NCI-H69 (cell line): Measurements from ENCODE around the gene TYSND1.
"Not testable (repeated sequence)": the region's sequence is repeated elsewhere in the genome, so short reads cannot be mapped to it uniquely, and the experiment has no call there.

ENCODE experiments used
- DNase-seq: peaks from one replicate; lab custom pipeline; 2025; lab: John Stamatoyannopoulos, UW

Gene TYSND1

GRCh38 chr10:70146489-70147258 lies at the start of gene TYSND1:
TSS of gene TYSND1 (minus strand) at chr10:70146700. CDS start at chr10:70146586, 114 bp downstream.
- peak; percentile 98 for DNase-seq

GRCh38 chr10:70193391-70193844 lies 46.9 kb upstream of the TYSND1 start:
- no peak for DNase-seq

GRCh38 chr10:70192326-70192968 lies 45.9 kb upstream of the TYSND1 start:
- DNase-seq: no peak

- DNase-seq: no peak
Measured at GRCh38 chr10:70191972-70192305, 45.4 kb upstream of the TYSND1 start.

GRCh38 chr10:70191161-70191971 lies 44.9 kb upstream of the TYSND1 start:
- peak; percentile 33 for DNase-seq

- no peak for DNase-seq
Measured at GRCh38 chr10:70190581-70190980, 44.1 kb upstream of the TYSND1 start.

- no peak for DNase-seq
Measured at GRCh38 chr10:70190102-70190501, 43.6 kb upstream of the TYSND1 start.

- DNase-seq: no peak
Measured at GRCh38 chr10:70188768-70189167, 42.3 kb upstream of the TYSND1 start.

GRCh38 chr10:70186571-70186970 lies 40.1 kb upstream of the TYSND1 start:
- DNase-seq: no peak

GRCh38 chr10:70186090-70186489 lies 39.6 kb upstream of the TYSND1 start:
- DNase-seq: no peak

- DNase-seq: no peak
Measured at GRCh38 chr10:70183304-70183703, 36.8 kb upstream of the TYSND1 start.

- DNase-seq: not testable (repeated sequence)
Measured at GRCh38 chr10:70179209-70179608, 32.7 kb upstream of the TYSND1 start.

GRCh38 chr10:70178139-70178725 lies 31.7 kb upstream of the TYSND1 start:
- DNase-seq: no peak

GRCh38 chr10:70176441-70176840 lies 29.9 kb upstream of the TYSND1 start:
- DNase-seq: no peak

GRCh38 chr10:70175516-70175915 lies 29.0 kb upstream of the TYSND1 start:
- no peak for DNase-seq

GRCh38 chr10:70174058-70174741 lies 27.7 kb upstream of the TYSND1 start:
- peak; percentile 17 for DNase-seq

GRCh38 chr10:70169649-70170364 lies 23.3 kb upstream of the TYSND1 start:
- DNase-seq: peak; percentile 19

- DNase-seq: no peak
Measured at GRCh38 chr10:70169011-70169410, 22.5 kb upstream of the TYSND1 start.

GRCh38 chr10:70167246-70167645 lies 20.7 kb upstream of the TYSND1 start:
- DNase-seq: no peak

GRCh38 chr10:70166394-70166793 lies 19.9 kb upstream of the TYSND1 start:
- DNase-seq: no peak

GRCh38 chr10:70164163-70164562 lies 17.7 kb upstream of the TYSND1 start:
- no peak for DNase-seq
